HS-5 (cell line): Measurements from ENCODE around the gene ZNF492.
"Not testable (repeated sequence)": the region's sequence is repeated elsewhere in the genome, so short reads cannot be mapped to it uniquely, and the experiment has no call there.

ENCODE experiments used
- DNase-seq: peaks from one replicate; pipeline ENCODE4 v3.0.0-alpha.2; 2012; ENCODE audit warnings: low read depth

The ZNF492 gene

GRCh38 chr19:22617614-22618320 is 16.4 kb upstream of the ZNF492 start:
- DNase-seq, result no peak

- no peak for DNase-seq
These were observed 14.8 kb upstream of the ZNF492 start for GRCh38 chr19:22619371-22619770.

GRCh38 chr19:22619932-22620331 is 14.2 kb upstream of the ZNF492 start:
- no peak for DNase-seq

- no peak for DNase-seq
These were observed 13.7 kb upstream of the ZNF492 start for GRCh38 chr19:22620401-22620800.

GRCh38 chr19:22620912-22621311 is 13.2 kb upstream of the ZNF492 start:
- no peak for DNase-seq

GRCh38 chr19:22622020-22622419 is 12.1 kb upstream of the ZNF492 start:
- no peak for DNase-seq

- no peak for DNase-seq
These were observed 11.0 kb upstream of the ZNF492 start for GRCh38 chr19:22622901-22623840.

- DNase-seq, result no peak
These were observed 10.3 kb upstream of the ZNF492 start for GRCh38 chr19:22623841-22624221.

GRCh38 chr19:22625266-22626035 is 8.7 kb upstream of the ZNF492 start:
- DNase-seq, result no peak

GRCh38 chr19:22627526-22627925 is 6.6 kb upstream of the ZNF492 start:
- no peak for DNase-seq

- no peak for DNase-seq
These were observed 5.7 kb upstream of the ZNF492 start for GRCh38 chr19:22628401-22628800.

GRCh38 chr19:22634450-22634827 is 315 bp downstream of the ZNF492 start:
- no peak for DNase-seq

GRCh38 chr19:22685493-22685892 is 51.4 kb downstream of the ZNF492 start:
- not testable (repeated sequence) for DNase-seq

GRCh38 chr19:22702661-22703060 is 68.5 kb downstream of the ZNF492 start:
- not testable (repeated sequence) for DNase-seq

GRCh38 chr19:22703096-22703495 is 69.0 kb downstream of the ZNF492 start:
- DNase-seq, result not testable (repeated sequence)

- no peak for DNase-seq
These were observed 74.9 kb downstream of the ZNF492 start for GRCh38 chr19:22708983-22709382.
